Fibroblast of lung (primary cell): ENCODE data around the gene RFFL. TPM values are rescaled to one million over a fixed set of nuclear protein-coding genes. Genes with fewer than 3 reads are reported as not detected.
"Not testable (repeated sequence)": the region's sequence is repeated elsewhere in the genome, so short reads cannot be mapped to it uniquely, and the experiment has no call there.

ENCODE experiments used
- DNase-seq, 2 donors: peaks; one replicate each; pipeline versions ENCODE4 v3.0.0 to v3.0.0-alpha.2; 2010; ENCODE audit warnings: low read depth in 2 of 2
- H2AFZ ChIP-seq: 2 replicates; pipeline ENCODE4 v1.5.1; 2012; ENCODE audit warnings: low read length, control low read depth, inconsistent platforms
- H3K27ac ChIP-seq: 2 replicates; pipeline ENCODE4 v1.5.1; 2011; ENCODE audit warnings: low read length, control low read depth; ENCODE audit not compliant: insufficient read depth
- H3K27me3 ChIP-seq: 2 replicates; pipeline ENCODE4 v1.5.1; 2011; ENCODE audit warnings: mild to moderate bottlenecking, low read length; ENCODE audit not compliant: control insufficient read depth, insufficient read depth
- H3K36me3 ChIP-seq: 2 replicates; pipeline ENCODE4 v1.5.1; 2011; ENCODE audit warnings: low read length; ENCODE audit not compliant: control insufficient read depth, insufficient read depth
- H3K4me1 ChIP-seq: 2 replicates; pipeline ENCODE4 v1.5.1; 2011; ENCODE audit warnings: low read length; ENCODE audit not compliant: control insufficient read depth, insufficient read depth; ENCODE audit errors: extremely low read depth
- H3K4me2 ChIP-seq: 2 replicates; pipeline ENCODE4 v1.5.1; 2011; ENCODE audit warnings: low read length, control low read depth; ENCODE audit not compliant: insufficient read depth; ENCODE audit errors: extremely low read depth
- H3K4me3 ChIP-seq, 4 experiments: fragments of 200-600 bp in 1 of 4; sonication (generic) in 1 of 4; replicated peaks in 1 of 4; 2 replicates each; pipeline ENCODE4 v1.5.1; 2011 to 2016; ENCODE audit warnings: low read length in 4 of 4, low read depth in 3 of 4, mild to moderate bottlenecking in 3 of 4, control low read depth in 2 of 4, inconsistent platforms in 1 of 4, mixed read lengths in 1 of 4; ENCODE audit not compliant: insufficient read depth in 1 of 4; ENCODE audit errors: control extremely low read depth in 1 of 4
- H3K79me2 ChIP-seq: 2 replicates; pipeline ENCODE4 v1.5.1; 2012; ENCODE audit warnings: mild to moderate bottlenecking, low read length, inconsistent platforms; ENCODE audit not compliant: control insufficient read depth, insufficient read depth
- H3K9ac ChIP-seq: 2 replicates; pipeline ENCODE4 v1.5.1; 2011; ENCODE audit warnings: mild to moderate bottlenecking, low read length, control low read depth; ENCODE audit not compliant: insufficient read depth
- H3K9me3 ChIP-seq: 2 replicates; pipeline ENCODE4 v1.5.1; 2012; ENCODE audit warnings: low read depth, low read length; ENCODE audit not compliant: control insufficient read depth, insufficient read depth
- H4K20me1 ChIP-seq: 2 replicates; pipeline ENCODE4 v1.5.1; 2011; ENCODE audit warnings: low read length; ENCODE audit not compliant: control insufficient read depth, insufficient read depth; ENCODE audit errors: extremely low read depth
- EZH2 ChIP-seq: IDR thresholded peaks from 2 replicates; pipeline ENCODE4 v1.5.1; 2012; ENCODE audit warnings: low read length, control low read depth, mild to moderate bottlenecking; ENCODE audit errors: missing control alignments
- polyA plus RNA-seq, 2 donors: library from polyadenylated mRNA; depleted of rRNA in 1 of 2; stranded (reverse) in 1 of 2; unstranded in 1 of 2; fragments of >200 nt; gene quantifications; 2 replicates each; pipeline ENCODE4 v1.2.1, GENCODE V29; 2011 to 2012; ENCODE audit warnings: missing spikeins in 1 of 2
- total RNA-seq: library from RNA; depleted of rRNA; stranded (reverse); fragments of >200 nt; gene quantifications from 2 replicates; pipeline ENCODE4 v1.2.1, GENCODE V29; 2014
- TF ChIP-seq, protein P1 (sequence below), 2 donors: IDR thresholded peaks in 1 of 2; conservative IDR thresholded peaks in 1 of 2; 1 replicate in 1 of 2; 2 replicates in 1 of 2; pipeline ENCODE4 v1.5.1; 2011 to 2012; ENCODE audit warnings: low read length in 2 of 2, control low read depth in 1 of 2, inconsistent platforms in 1 of 2, low read depth in 1 of 2, mild to moderate bottlenecking in 1 of 2

RFFL gene
- total and polyA plus RNA-seq, 2 donors (not counting 1 experiment from before 2014, with no cell fraction given) = 10.1 to 15.9 TPM

- peak overlapping the region; percentile 66 for H2AFZ ChIP-seq
- H3K36me3 ChIP-seq = peaks cover 3% of the 10 kb centered on the region
- TF ChIP-seq EZH2 = no peak
- TF ChIP-seq, protein P1, sequence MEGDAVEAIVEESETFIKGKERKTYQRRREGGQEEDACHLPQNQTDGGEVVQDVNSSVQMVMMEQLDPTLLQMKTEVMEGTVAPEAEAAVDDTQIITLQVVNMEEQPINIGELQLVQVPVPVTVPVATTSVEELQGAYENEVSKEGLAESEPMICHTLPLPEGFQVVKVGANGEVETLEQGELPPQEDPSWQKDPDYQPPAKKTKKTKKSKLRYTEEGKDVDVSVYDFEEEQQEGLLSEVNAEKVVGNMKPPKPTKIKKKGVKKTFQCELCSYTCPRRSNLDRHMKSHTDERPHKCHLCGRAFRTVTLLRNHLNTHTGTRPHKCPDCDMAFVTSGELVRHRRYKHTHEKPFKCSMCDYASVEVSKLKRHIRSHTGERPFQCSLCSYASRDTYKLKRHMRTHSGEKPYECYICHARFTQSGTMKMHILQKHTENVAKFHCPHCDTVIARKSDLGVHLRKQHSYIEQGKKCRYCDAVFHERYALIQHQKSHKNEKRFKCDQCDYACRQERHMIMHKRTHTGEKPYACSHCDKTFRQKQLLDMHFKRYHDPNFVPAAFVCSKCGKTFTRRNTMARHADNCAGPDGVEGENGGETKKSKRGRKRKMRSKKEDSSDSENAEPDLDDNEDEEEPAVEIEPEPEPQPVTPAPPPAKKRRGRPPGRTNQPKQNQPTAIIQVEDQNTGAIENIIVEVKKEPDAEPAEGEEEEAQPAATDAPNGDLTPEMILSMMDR (conservative IDR thresholded peaks at IDR 0.05 in 1 of 2, IDR thresholded peaks at IDR 0.05 in 1 of 2; ENCODE audit: low read depth in 1 of 2, low read length in 2 of 2) = no peak
- H3K27ac ChIP-seq = peak overlapping the region; percentile 40
- H3K4me3 ChIP-seq = no peak overlapping the region
- no peaks in the 10 kb centered on the region for H3K9me3 ChIP-seq
- no peaks in the 10 kb centered on the region for H3K27me3 ChIP-seq
- peak; percentile 88 to 92 for DNase-seq
- H3K4me1 ChIP-seq = peaks cover 4% of the 10 kb centered on the region
- H4K20me1 ChIP-seq = no peaks in the 10 kb centered on the region
- no peak overlapping the region for H3K9ac ChIP-seq
- H3K79me2 ChIP-seq = no peaks in the 10 kb centered on the region
- H3K4me2 ChIP-seq = no peak overlapping the region
Observed at GRCh38 chr17:35094902-35095301, 31.4 kb upstream of the RFFL start.

GRCh38 chr17:35090707-35091106 is 27.2 kb upstream of the RFFL start:
- H2AFZ ChIP-seq, DNase-seq, H3K9me3 ChIP-seq, H4K20me1 ChIP-seq, H3K4me3 ChIP-seq, H3K4me1 ChIP-seq, H3K27me3 ChIP-seq, H3K27ac ChIP-seq, H3K9ac ChIP-seq, H3K4me2 ChIP-seq, H3K36me3 ChIP-seq: not testable (repeated sequence)
- H3K79me2 ChIP-seq = peaks cover 30% of the 10 kb centered on the region

- Histone ChIP-seq H3K27me3 (no peaks in the 10 kb centered on the region), H3K9me3 (no peaks in the 10 kb centered on the region), H3K36me3 (no peaks in the 10 kb centered on the region), H3K9ac (no peak overlapping the region), H3K4me3 (peak overlapping the region in 2 of 4 experiments; percentile 42 to 46), H4K20me1 (no peaks in the 10 kb centered on the region), H3K4me2 (no peak overlapping the region), H3K4me1 (peaks cover 8% of the 10 kb centered on the region), H3K79me2 (peaks cover 34% of the 10 kb centered on the region), H3K27ac (peak overlapping the region; percentile 33), H2AFZ (peak overlapping the region; percentile 50)
- DNase-seq = peak in 1 of 2 donors; percentile 47
- no peak for TF ChIP-seq EZH2
- TF ChIP-seq, protein P1 (conservative IDR thresholded peaks at IDR 0.05 in 1 of 2, IDR thresholded peaks at IDR 0.05 in 1 of 2; ENCODE audit: low read depth in 1 of 2, low read length in 2 of 2) = no peak
Observed at GRCh38 chr17:35089586-35090296, 26.2 kb upstream of the RFFL start.
